MCF 10A (cell line): ENCODE data around the gene VARS2. TPM values are rescaled to one million over a fixed set of nuclear protein-coding genes. Genes with fewer than 3 reads are reported as not detected.

Experiments
- BruUV-seq: library from RNA; stranded (reverse); fragments of 400-500 nt; replicated peaks from 2 replicates; lab custom pipeline; 2021; lab: Mats Ljungman, UMichigan
- CTCF ChIA-PET: fragments of 300-600 bp; sonication (Branson Sonifier 250); formaldehyde crosslinking; extraction: SDS; loops from one replicate; lab custom pipeline; 2021; ENCODE audit warnings: antibody characterized with exemption, inconsistent platforms; lab: Yijun Ruan, JAX
- POLR2A ChIA-PET: fragments of 300-600, 350-650 bp; sonication (Branson Sonifier 250); formaldehyde crosslinking; extraction: SDS; loops from one replicate; lab custom pipeline; 2020; ENCODE audit warnings: antibody characterized with exemption, inconsistent platforms; lab: Yijun Ruan, JAX
- DNase-seq: peaks from one replicate; pipeline ENCODE4 v3.0.0-alpha.2; 2018; ENCODE audit not compliant: unreplicated experiment
- H3K27ac Mint-ChIP-seq: one replicate; pipeline ENCODE4 v1.8.0; 2022; ENCODE audit warnings: mild to moderate bottlenecking, low read depth, mixed read lengths; ENCODE audit not compliant: unreplicated experiment
- H3K27me3 Mint-ChIP-seq: one replicate; pipeline ENCODE4 v1.8.0; 2022; ENCODE audit warnings: mixed read lengths; ENCODE audit not compliant: insufficient read depth, unreplicated experiment
- H3K36me3 Mint-ChIP-seq: one replicate; pipeline ENCODE4 v1.8.0; 2022; ENCODE audit warnings: mild to moderate bottlenecking, moderate library complexity, mixed read lengths; ENCODE audit not compliant: insufficient read depth, unreplicated experiment
- H3K4me1 Mint-ChIP-seq: one replicate; pipeline ENCODE4 v1.8.0; 2022; ENCODE audit warnings: mixed read lengths; ENCODE audit not compliant: insufficient read depth, unreplicated experiment
- H3K4me3 Mint-ChIP-seq: one replicate; pipeline ENCODE4 v1.8.0; 2022; ENCODE audit warnings: mild to moderate bottlenecking, moderate library complexity, mixed read lengths; ENCODE audit not compliant: unreplicated experiment
- H3K9me3 Mint-ChIP-seq: one replicate; pipeline ENCODE4 v1.8.0; 2022; ENCODE audit warnings: mixed read lengths; ENCODE audit not compliant: unreplicated experiment
- CTCF ChIP-seq: fragments of 200-600 bp; IDR thresholded peaks from one replicate; pipeline ENCODE4 v1.8.0; 2022; ENCODE audit warnings: antibody characterized with exemption, mild to moderate bottlenecking; ENCODE audit not compliant: unreplicated experiment
- intact Hi-C: fragments of 100-400 bp; cut with micrococcal nuclease; formaldehyde crosslinking; loops from 2 replicates; pipeline ENCODE4 v1.14.1; 2022
- total RNA-seq: library from RNA; stranded (reverse); gene quantifications from 2 replicates; pipeline ENCODE4 v1.2.3, GENCODE V29; 2022

VARS2 gene
- total RNA-seq, 1 experiment from 2014 or later = 52.7 TPM

- no peak for TF ChIP-seq CTCF
- Mint-ChIP-seq H3K27ac (peak overlapping the region; percentile 37), H3K4me3 (no peak overlapping the region), H3K27me3 (no peaks in the 10 kb centered on the region), H3K36me3 (peaks cover 77% of the 10 kb centered on the region), H3K9me3 (no peaks in the 10 kb centered on the region), H3K4me1 (peaks cover 13% of the 10 kb centered on the region)
- DNase-seq = no peak
- ChIA-PET POLR2A (interaction anchor here (1.8 kb wide), 2 partner anchors 8 to 11 kb away, joined by 6 read pairs; partner anchors contain the start of gene DDR1), CTCF (interaction anchor here (1.8 kb wide), 1 partner anchor 175 kb away, joined by 8 read pairs; no protein-coding TSS in a partner anchor)
- intact Hi-C loops = no loop called here
- no TSS peak for BruUV-seq
Measured at GRCh38 chr6:30894935-30895334, 19.1 kb upstream of the VARS2 start.

- Mint-ChIP-seq H3K27me3 (no peaks in the 10 kb centered on the region), H3K9me3 (no peaks in the 10 kb centered on the region), H3K27ac (peak overlapping the region; percentile 37), H3K36me3 (peaks cover 77% of the 10 kb centered on the region), H3K4me1 (peaks cover 9% of the 10 kb centered on the region), H3K4me3 (no peak overlapping the region)
- no TSS peak for BruUV-seq
- no peak for TF ChIP-seq CTCF
- intact Hi-C loops = no loop called here
- DNase-seq = no peak
- POLR2A ChIA-PET = interaction anchor here (0.7 to 1.8 kb wide), 3 partner anchors 8 to 154 kb away, joined by 5 to 6 read pairs (median 6); partner anchors contain the start of gene DDR1
- CTCF ChIA-PET = interaction anchor here (1.8 kb wide), 1 partner anchor 175 kb away, joined by 8 read pairs; no protein-coding TSS in a partner anchor
Measured at GRCh38 chr6:30895343-30895742, 18.7 kb upstream of the VARS2 start.

GRCh38 chr6:30896541-30896940, 17.5 kb upstream of the VARS2 start:
- intact Hi-C loops = no loop called here
- Mint-ChIP-seq H3K27ac (no peak overlapping the region), H3K9me3 (no peaks in the 10 kb centered on the region), H3K4me3 (no peak overlapping the region), H3K36me3 (peaks cover 69% of the 10 kb centered on the region), H3K4me1 (peaks cover 6% of the 10 kb centered on the region), H3K27me3 (no peaks in the 10 kb centered on the region)
- CTCF ChIA-PET = interaction anchor here (0.6 to 1.8 kb wide), 4 partner anchors 19 to 174 kb away, joined by 3 to 8 read pairs (median 3); no protein-coding TSS in a partner anchor
- TF ChIP-seq CTCF = no peak
- DNase-seq = no peak
- POLR2A ChIA-PET = interaction anchor here (1.8 kb wide), 2 partner anchors 10 to 12 kb away, joined by 6 read pairs; partner anchors contain the start of gene DDR1
- BruUV-seq = no TSS peak

- Mint-ChIP-seq H3K36me3 (peaks cover 62% of the 10 kb centered on the region), H3K27me3 (no peaks in the 10 kb centered on the region), H3K4me1 (peaks cover 13% of the 10 kb centered on the region), H3K27ac (no peak overlapping the region), H3K4me3 (no peak overlapping the region), H3K9me3 (no peaks in the 10 kb centered on the region)
- ChIA-PET CTCF (interaction anchor here (0.6 kb wide), 1 partner anchor 294 kb away, joined by 4 read pairs; no protein-coding TSS in a partner anchor), POLR2A (interaction anchor here (5.2 kb wide), 1 partner anchor 8 kb away, joined by 34 read pairs; no protein-coding TSS in a partner anchor)
- intact Hi-C loops = no loop called here
- no TSS peak for BruUV-seq
- DNase-seq = no peak
- no peak for TF ChIP-seq CTCF
Measured at GRCh38 chr6:30897882-30898281, 16.2 kb upstream of the VARS2 start.
